Measurements from ENCODE around the gene PPP1R1B.

PPP1R1B gene

DNA sequence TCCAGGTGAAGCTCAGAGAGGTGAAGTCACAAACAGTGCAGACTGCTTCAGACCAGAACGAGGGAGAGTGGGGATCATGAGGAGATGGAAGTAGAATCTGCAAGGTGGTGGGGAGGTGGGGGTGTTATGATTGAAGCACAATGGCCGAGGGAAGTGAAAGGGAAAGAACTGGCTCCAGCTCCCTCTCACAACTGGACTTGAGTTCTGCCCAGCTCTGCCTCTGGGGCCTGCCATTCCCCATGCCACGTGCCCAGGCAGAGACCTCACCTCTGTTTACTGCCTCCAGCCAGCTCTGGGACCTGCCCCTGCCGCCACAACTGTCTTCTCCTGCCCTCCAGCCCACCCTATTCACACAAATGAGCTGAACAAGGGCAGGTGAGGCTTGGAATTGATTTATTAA is 44.0 kb downstream of the PPP1R1B start:
- Histone ChIP-seq H3K9me3 (replicated peaks; ENCODE audit: insufficient read depth, low read length) (no peaks in the 10 kb centered on the region), H3K4me2 (ENCODE audit: low read depth, low read length) (no peak overlapping the region), H4K20me1 (ENCODE audit: insufficient read depth, low read length) (no peaks in the 10 kb centered on the region), H3K9ac (ENCODE audit: low read length) (no peak overlapping the region), H2AFZ (ENCODE audit: low read length) (no peak overlapping the region), H3F3A (ENCODE audit: insufficient read depth, low read length) (no peaks in the 10 kb centered on the region), H3K4me3 (ENCODE audit: low read length) (no peak overlapping the region), H3K27me3 (replicated peaks; ENCODE audit: insufficient read depth, low read length) (peaks cover 27% of the 10 kb centered on the region), H3K27ac (ENCODE audit: low read length) (no peak overlapping the region), H3K9me2 (replicated peaks; ENCODE audit: insufficient read depth, low read length) (no peaks in the 10 kb centered on the region), H3K4me1 (ENCODE audit: low read length) (no peaks in the 10 kb centered on the region), H3K36me3 (replicated peaks; ENCODE audit: insufficient read depth, low read length) (no peaks in the 10 kb centered on the region), H3K79me2 (ENCODE audit: low read length) (no peaks in the 10 kb centered on the region)
- DNase-seq, result no peak
- TF ChIP-seq EZH2 (optimal IDR thresholded peaks at IDR 0.05; ENCODE audit: low read depth, low read length), result no peak
- TF ChIP-seq, protein P1, sequence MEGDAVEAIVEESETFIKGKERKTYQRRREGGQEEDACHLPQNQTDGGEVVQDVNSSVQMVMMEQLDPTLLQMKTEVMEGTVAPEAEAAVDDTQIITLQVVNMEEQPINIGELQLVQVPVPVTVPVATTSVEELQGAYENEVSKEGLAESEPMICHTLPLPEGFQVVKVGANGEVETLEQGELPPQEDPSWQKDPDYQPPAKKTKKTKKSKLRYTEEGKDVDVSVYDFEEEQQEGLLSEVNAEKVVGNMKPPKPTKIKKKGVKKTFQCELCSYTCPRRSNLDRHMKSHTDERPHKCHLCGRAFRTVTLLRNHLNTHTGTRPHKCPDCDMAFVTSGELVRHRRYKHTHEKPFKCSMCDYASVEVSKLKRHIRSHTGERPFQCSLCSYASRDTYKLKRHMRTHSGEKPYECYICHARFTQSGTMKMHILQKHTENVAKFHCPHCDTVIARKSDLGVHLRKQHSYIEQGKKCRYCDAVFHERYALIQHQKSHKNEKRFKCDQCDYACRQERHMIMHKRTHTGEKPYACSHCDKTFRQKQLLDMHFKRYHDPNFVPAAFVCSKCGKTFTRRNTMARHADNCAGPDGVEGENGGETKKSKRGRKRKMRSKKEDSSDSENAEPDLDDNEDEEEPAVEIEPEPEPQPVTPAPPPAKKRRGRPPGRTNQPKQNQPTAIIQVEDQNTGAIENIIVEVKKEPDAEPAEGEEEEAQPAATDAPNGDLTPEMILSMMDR (IDR thresholded peaks at IDR 0.05; ENCODE audit: low read length), result no peak
- TF ChIP-seq EZH2phosphoT487 (IDR thresholded peaks at IDR 0.05; ENCODE audit: low read length), result no peak

- no peak for TF ChIP-seq EZH2phosphoT487 (IDR thresholded peaks at IDR 0.05; ENCODE audit: low read length)
- TF ChIP-seq, protein P1 (IDR thresholded peaks at IDR 0.05; ENCODE audit: low read length), result peak; percentile 47
- H2AFZ ChIP-seq (ENCODE audit: low read length), result no peak overlapping the region
- H3K79me2 ChIP-seq (ENCODE audit: low read length), result no peaks in the 10 kb centered on the region
- no peak overlapping the region for H3K4me2 ChIP-seq (ENCODE audit: low read depth, low read length)
- no peaks in the 10 kb centered on the region for H4K20me1 ChIP-seq (ENCODE audit: insufficient read depth, low read length)
- no peaks in the 10 kb centered on the region for H3K4me1 ChIP-seq (ENCODE audit: low read length)
- H3F3A ChIP-seq (ENCODE audit: insufficient read depth, low read length), result no peaks in the 10 kb centered on the region
- no peak overlapping the region for H3K27ac ChIP-seq (ENCODE audit: low read length)
- no peaks in the 10 kb centered on the region for H3K9me3 ChIP-seq (replicated peaks; ENCODE audit: insufficient read depth, low read length)
- DNase-seq, result no peak
- H3K36me3 ChIP-seq (replicated peaks; ENCODE audit: insufficient read depth, low read length), result no peaks in the 10 kb centered on the region
- no peaks in the 10 kb centered on the region for H3K9me2 ChIP-seq (replicated peaks; ENCODE audit: insufficient read depth, low read length)
- H3K27me3 ChIP-seq (replicated peaks; ENCODE audit: insufficient read depth, low read length), result peaks cover 22% of the 10 kb centered on the region
- no peak overlapping the region for H3K4me3 ChIP-seq (ENCODE audit: low read length)
- H3K9ac ChIP-seq (ENCODE audit: low read length), result no peak overlapping the region
Measured at GRCh38 chr17:39671651-39672521, 45.1 kb downstream of the PPP1R1B start.

DNA sequence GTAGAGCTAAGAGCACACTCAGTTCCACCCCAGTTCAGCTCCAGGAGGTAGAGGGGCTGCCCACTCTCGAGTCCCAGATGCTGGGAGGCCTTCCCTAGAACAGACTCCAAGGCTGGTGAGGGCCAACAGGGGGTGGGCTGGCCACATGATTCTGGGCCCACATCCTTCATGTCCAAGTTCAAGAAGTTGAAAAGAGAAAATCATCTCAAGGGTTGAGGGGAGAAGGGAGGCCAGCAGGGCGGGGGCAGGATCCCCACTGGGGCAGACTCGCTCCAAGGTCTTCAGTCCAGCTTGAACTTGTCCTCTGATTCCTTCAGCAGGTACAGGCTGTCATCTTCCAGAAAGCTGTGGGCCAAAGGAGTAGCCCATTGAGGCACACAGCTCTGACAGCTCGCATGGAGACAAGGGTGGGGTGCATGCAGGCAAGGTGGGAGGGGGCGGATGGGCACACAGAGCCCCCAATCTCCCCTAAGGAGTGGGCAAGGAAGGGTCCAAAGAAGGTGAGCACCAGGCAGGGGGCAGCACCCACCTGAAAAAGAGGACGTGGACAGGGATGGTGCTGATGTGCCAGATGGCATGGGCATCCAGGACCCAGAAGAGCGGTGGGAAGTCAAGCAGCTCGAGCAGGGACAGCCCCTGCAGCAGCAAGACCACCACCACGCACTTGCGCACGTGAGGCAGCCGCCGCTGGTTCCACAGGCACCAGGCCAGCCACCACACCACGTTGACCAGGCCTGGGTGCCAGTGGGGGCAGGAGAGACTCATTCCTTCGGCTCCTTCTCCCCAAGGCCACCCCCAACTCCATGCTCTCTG is 46.0 kb downstream of the PPP1R1B start:
- no peaks in the 10 kb centered on the region for H3K36me3 ChIP-seq (replicated peaks; ENCODE audit: insufficient read depth, low read length)
- peaks cover 14% of the 10 kb centered on the region; the same call in 1 of the 2 replicates for H3K27me3 ChIP-seq (replicated peaks; ENCODE audit: insufficient read depth, low read length)
- H3K9me3 ChIP-seq (replicated peaks; ENCODE audit: insufficient read depth, low read length), result no peaks in the 10 kb centered on the region
- DNase-seq, result no peak
- H4K20me1 ChIP-seq (ENCODE audit: insufficient read depth, low read length), result no peaks in the 10 kb centered on the region
- H2AFZ ChIP-seq (ENCODE audit: low read length), result no peak overlapping the region
- no peak overlapping the region for H3K9ac ChIP-seq (ENCODE audit: low read length)
- TF ChIP-seq, protein P1 (IDR thresholded peaks at IDR 0.05; ENCODE audit: low read length), result no peak
- TF ChIP-seq EZH2phosphoT487 (IDR thresholded peaks at IDR 0.05; ENCODE audit: low read length) (no peak), EZH2 (optimal IDR thresholded peaks at IDR 0.05; ENCODE audit: low read depth, low read length) (no peak)
- H3F3A ChIP-seq (ENCODE audit: insufficient read depth, low read length), result no peaks in the 10 kb centered on the region
- no peak overlapping the region for H3K27ac ChIP-seq (ENCODE audit: low read length)
- no peak overlapping the region for H3K4me3 ChIP-seq (ENCODE audit: low read length)
- H3K4me2 ChIP-seq (ENCODE audit: low read depth, low read length), result no peak overlapping the region
- H3K4me1 ChIP-seq (ENCODE audit: low read length), result no peaks in the 10 kb centered on the region
- H3K79me2 ChIP-seq (ENCODE audit: low read length), result no peaks in the 10 kb centered on the region
- H3K9me2 ChIP-seq (replicated peaks; ENCODE audit: insufficient read depth, low read length), result no peaks in the 10 kb centered on the region

All from MM.1S (cell line).